SU-DHL-6 (cell line): Measurements from ENCODE around the gene RCC1.

Experiments used
- H2AFZ ChIP-seq: fragments of 200-600 bp; sonication (generic); 2 replicates; pipeline ENCODE4 v1.6.1; 2014; ENCODE audit warnings: low read depth, mild to moderate bottlenecking, moderate library complexity, mixed read lengths, antibody characterized with exemption, low read length; ENCODE audit not compliant: severe bottlenecking
- H3F3A ChIP-seq: fragments of 200-600 bp; shearing (Covaris generic); 2 replicates; pipeline ENCODE4 v1.6.0; 2016; ENCODE audit warnings: antibody characterized with exemption, mild to moderate bottlenecking; ENCODE audit not compliant: insufficient read depth
- H3K27ac ChIP-seq: fragments of 200-600 bp; sonication (generic); 2 replicates; pipeline ENCODE4 v1.5.1; 2016; ENCODE audit warnings: low read depth, mild to moderate bottlenecking, low read length, moderate library complexity, mixed read lengths
- H3K27me3 ChIP-seq: fragments of 200-600 bp; sonication (generic), shearing (Covaris generic); 2 replicates; pipeline ENCODE4 v1.6.0; 2014; ENCODE audit warnings: mild to moderate bottlenecking, low read length
- H3K36me3 ChIP-seq: fragments of 200-600 bp; sonication (generic); 2 replicates; pipeline ENCODE4 v1.6.1; 2014; ENCODE audit warnings: mild to moderate bottlenecking, low read length, mixed read lengths
- H3K4me2 ChIP-seq: fragments of 300-600, 200-600 bp; shearing (Covaris generic), sonication (generic); 2 replicates; pipeline ENCODE4 v1.6.0; 2014; ENCODE audit warnings: low read length, low read depth, mild to moderate bottlenecking; ENCODE audit not compliant: poor library complexity, severe bottlenecking
- H3K4me3 ChIP-seq: fragments of 200-600 bp; sonication (generic); 2 replicates; pipeline ENCODE4 v1.5.1; 2014; ENCODE audit warnings: antibody characterized with exemption, low read length, mild to moderate bottlenecking, mixed read lengths; ENCODE audit not compliant: insufficient read depth, poor library complexity, severe bottlenecking
- H3K79me2 ChIP-seq: fragments of 200-600 bp; sonication (generic); 2 replicates; pipeline ENCODE4 v1.6.1; 2014; ENCODE audit warnings: mild to moderate bottlenecking, low read length, moderate library complexity; ENCODE audit not compliant: insufficient read depth
- H3K9ac ChIP-seq: fragments of 200-600 bp; sonication (generic); 2 replicates; pipeline ENCODE4 v1.7.0; 2014; ENCODE audit warnings: mild to moderate bottlenecking, low read length
- H3K9me2 ChIP-seq: fragments of 200-600 bp; sonication (generic); replicated peaks from 2 replicates; pipeline ENCODE4 v1.6.1; 2014; ENCODE audit warnings: low read length; ENCODE audit not compliant: insufficient read depth
- H3K9me3 ChIP-seq: fragments of 200-600 bp; sonication (generic); 2 replicates; pipeline ENCODE4 v1.6.1; 2014; ENCODE audit warnings: low read length, mixed read lengths; ENCODE audit not compliant: insufficient read depth
- H4K20me1 ChIP-seq: fragments of 200-600 bp; sonication (generic); 2 replicates; pipeline ENCODE4 v1.6.1; 2014; ENCODE audit warnings: low read depth, mild to moderate bottlenecking, antibody characterized with exemption, low read length, moderate library complexity, mixed read lengths
- CTCF ChIP-seq: fragments of 200-600 bp; sonication (generic); IDR thresholded peaks from one replicate; pipeline ENCODE4 v1.5.1; 2017; ENCODE audit warnings: antibody characterized with exemption, mild to moderate bottlenecking, low read length, moderate library complexity; ENCODE audit not compliant: insufficient read depth, poor library complexity, severe bottlenecking
- EZH2phosphoT487 ChIP-seq: fragments of 200-600 bp; sonication (generic), shearing (Covaris generic); conservative IDR thresholded peaks from 2 replicates; pipeline ENCODE4 v1.6.1; 2018; ENCODE audit warnings: mild to moderate bottlenecking, antibody characterized with exemption, low read length, moderate library complexity, mixed read lengths

Gene RCC1

GRCh38 chr1:28545246-28545628 is 39.4 kb downstream of the RCC1 start:
- no peaks in the 10 kb centered on the region for H3K36me3 ChIP-seq
- no peak overlapping the region for H3K27ac ChIP-seq
- H2AFZ ChIP-seq, result no peak overlapping the region
- H3K9ac ChIP-seq, result no peak overlapping the region
- TF ChIP-seq CTCF, result no peak
- no peak for TF ChIP-seq EZH2phosphoT487
- no peak overlapping the region for H3K4me3 ChIP-seq
- no peaks in the 10 kb centered on the region for H3K27me3 ChIP-seq
- H3F3A ChIP-seq, result peaks cover 14% of the 10 kb centered on the region; the same call in 1 of the 2 replicates
- no peaks in the 10 kb centered on the region for H3K9me3 ChIP-seq
- no peaks in the 10 kb centered on the region for H3K79me2 ChIP-seq
- H4K20me1 ChIP-seq, result no peaks in the 10 kb centered on the region
- no peak overlapping the region for H3K4me2 ChIP-seq
- H3K9me2 ChIP-seq, result no peaks in the 10 kb centered on the region

- H3K9ac ChIP-seq, result no peak overlapping the region
- no peaks in the 10 kb centered on the region for H3K27me3 ChIP-seq
- H3K4me3 ChIP-seq, result no peak overlapping the region
- no peak overlapping the region for H3K27ac ChIP-seq
- TF ChIP-seq CTCF (no peak), EZH2phosphoT487 (no peak)
- peaks cover 2% of the 10 kb centered on the region; the same call in 1 of the 2 replicates for H3K79me2 ChIP-seq
- no peaks in the 10 kb centered on the region for H3K9me2 ChIP-seq
- H3F3A ChIP-seq, result peaks cover 23% of the 10 kb centered on the region
- H3K4me2 ChIP-seq, result no peak overlapping the region
- no peaks in the 10 kb centered on the region for H3K9me3 ChIP-seq
- H4K20me1 ChIP-seq, result no peaks in the 10 kb centered on the region
- no peaks in the 10 kb centered on the region for H3K36me3 ChIP-seq
- no peak overlapping the region for H2AFZ ChIP-seq
Observed at GRCh38 chr1:28548318-28548717, 42.5 kb downstream of the RCC1 start.

- no peaks in the 10 kb centered on the region for H3K36me3 ChIP-seq
- H3K4me3 ChIP-seq, result no peak overlapping the region
- H4K20me1 ChIP-seq, result no peaks in the 10 kb centered on the region
- peaks cover 23% of the 10 kb centered on the region for H3F3A ChIP-seq
- H2AFZ ChIP-seq, result no peak overlapping the region
- H3K9me3 ChIP-seq, result no peaks in the 10 kb centered on the region
- peak overlapping the region; percentile 89; the same call in 1 of the 2 replicates for H3K27ac ChIP-seq
- no peaks in the 10 kb centered on the region for H3K9me2 ChIP-seq
- no peaks in the 10 kb centered on the region for H3K27me3 ChIP-seq
- H3K79me2 ChIP-seq, result peaks cover 15% of the 10 kb centered on the region; the same call in 1 of the 2 replicates
- H3K4me2 ChIP-seq, result no peak overlapping the region
- no peak overlapping the region for H3K9ac ChIP-seq
- TF ChIP-seq EZH2phosphoT487 (no peak), CTCF (no peak)
Observed at GRCh38 chr1:28551381-28551780, 45.5 kb downstream of the RCC1 start.
